BJ (cell line): ENCODE data around the gene COL6A2. TPM values are rescaled to one million over a fixed set of nuclear protein-coding genes. Genes with fewer than 3 reads are reported as not detected.
"Not testable (repeated sequence)": the region's sequence is repeated elsewhere in the genome, so short reads cannot be mapped to it uniquely, and the experiment has no call there.

Experiments used
- CTCF ChIA-PET: fragments of 350-600 bp; formaldehyde crosslinking; extraction: SDS; loops from one replicate; lab custom pipeline; 2021; ENCODE audit warnings: antibody characterized with exemption, inconsistent platforms; lab: Yijun Ruan, JAX
- POLR2A ChIA-PET: fragments of 300-600 bp; sonication (Branson Sonifier 250); formaldehyde crosslinking; extraction: SDS; loops from one replicate; lab custom pipeline; 2021; ENCODE audit warnings: antibody characterized with exemption; lab: Charles Lee
- DNase-seq: peaks from one replicate; pipeline ENCODE4 v3.0.0-alpha.2; 2011; ENCODE audit warnings: low read depth
- H3K27me3 ChIP-seq: 2 replicates; pipeline ENCODE4 v1.6.0; 2011; ENCODE audit warnings: low read length; ENCODE audit not compliant: control insufficient read depth, insufficient read depth
- H3K36me3 ChIP-seq: 2 replicates; pipeline ENCODE4 v1.5.1; 2011; ENCODE audit warnings: low read length; ENCODE audit not compliant: control insufficient read depth, insufficient read depth
- H3K4me3 ChIP-seq: 2 replicates; pipeline ENCODE4 v1.5.1; 2011; ENCODE audit warnings: low read depth, mild to moderate bottlenecking, control low read depth, low read length
- polyA plus RNA-seq: library from polyadenylated mRNA; depleted of rRNA; stranded (reverse); fragments of >200 nt; gene quantifications from 2 replicates; pipeline ENCODE4 v1.2.3, GENCODE V29; 2011
- TF ChIP-seq, protein P1 (sequence below): IDR thresholded peaks from 2 replicates; pipeline ENCODE4 v1.5.1; 2011; ENCODE audit warnings: low read depth, mild to moderate bottlenecking, control low read depth, inconsistent platforms, low read length, moderate library complexity; ENCODE audit not compliant: insufficient read depth

The COL6A2 gene
- polyA plus RNA-seq, 1 experiment = 665 TPM

DNA sequence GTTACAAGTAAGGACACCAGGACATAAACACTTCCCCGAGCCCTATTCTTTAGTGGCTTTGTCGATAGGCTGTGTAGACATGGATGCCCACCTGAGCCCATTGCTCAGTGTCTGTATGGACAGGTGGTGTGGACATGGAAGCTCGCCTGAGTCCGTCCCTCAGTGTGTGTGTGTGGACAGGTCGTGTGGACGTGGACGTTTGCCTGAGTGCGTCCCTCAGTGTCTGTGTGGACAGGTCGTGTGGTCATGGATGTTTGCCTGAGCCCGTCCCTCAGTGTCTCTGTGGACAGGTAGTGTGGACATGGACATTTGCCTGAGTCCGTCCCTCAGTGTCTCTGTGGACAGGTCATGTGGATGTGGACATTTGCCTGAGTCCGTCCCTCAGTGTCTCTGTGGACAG, 38.7 kb upstream of the COL6A2 start:
- ChIA-PET POLR2A (no interaction called here), CTCF (no interaction called here)
- DNase-seq = no peak
- TF ChIP-seq, protein P1, sequence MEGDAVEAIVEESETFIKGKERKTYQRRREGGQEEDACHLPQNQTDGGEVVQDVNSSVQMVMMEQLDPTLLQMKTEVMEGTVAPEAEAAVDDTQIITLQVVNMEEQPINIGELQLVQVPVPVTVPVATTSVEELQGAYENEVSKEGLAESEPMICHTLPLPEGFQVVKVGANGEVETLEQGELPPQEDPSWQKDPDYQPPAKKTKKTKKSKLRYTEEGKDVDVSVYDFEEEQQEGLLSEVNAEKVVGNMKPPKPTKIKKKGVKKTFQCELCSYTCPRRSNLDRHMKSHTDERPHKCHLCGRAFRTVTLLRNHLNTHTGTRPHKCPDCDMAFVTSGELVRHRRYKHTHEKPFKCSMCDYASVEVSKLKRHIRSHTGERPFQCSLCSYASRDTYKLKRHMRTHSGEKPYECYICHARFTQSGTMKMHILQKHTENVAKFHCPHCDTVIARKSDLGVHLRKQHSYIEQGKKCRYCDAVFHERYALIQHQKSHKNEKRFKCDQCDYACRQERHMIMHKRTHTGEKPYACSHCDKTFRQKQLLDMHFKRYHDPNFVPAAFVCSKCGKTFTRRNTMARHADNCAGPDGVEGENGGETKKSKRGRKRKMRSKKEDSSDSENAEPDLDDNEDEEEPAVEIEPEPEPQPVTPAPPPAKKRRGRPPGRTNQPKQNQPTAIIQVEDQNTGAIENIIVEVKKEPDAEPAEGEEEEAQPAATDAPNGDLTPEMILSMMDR = no peak
- no peaks in the 10 kb centered on the region for H3K36me3 ChIP-seq
- H3K4me3 ChIP-seq = no peak overlapping the region
- H3K27me3 ChIP-seq = no peaks in the 10 kb centered on the region

DNA sequence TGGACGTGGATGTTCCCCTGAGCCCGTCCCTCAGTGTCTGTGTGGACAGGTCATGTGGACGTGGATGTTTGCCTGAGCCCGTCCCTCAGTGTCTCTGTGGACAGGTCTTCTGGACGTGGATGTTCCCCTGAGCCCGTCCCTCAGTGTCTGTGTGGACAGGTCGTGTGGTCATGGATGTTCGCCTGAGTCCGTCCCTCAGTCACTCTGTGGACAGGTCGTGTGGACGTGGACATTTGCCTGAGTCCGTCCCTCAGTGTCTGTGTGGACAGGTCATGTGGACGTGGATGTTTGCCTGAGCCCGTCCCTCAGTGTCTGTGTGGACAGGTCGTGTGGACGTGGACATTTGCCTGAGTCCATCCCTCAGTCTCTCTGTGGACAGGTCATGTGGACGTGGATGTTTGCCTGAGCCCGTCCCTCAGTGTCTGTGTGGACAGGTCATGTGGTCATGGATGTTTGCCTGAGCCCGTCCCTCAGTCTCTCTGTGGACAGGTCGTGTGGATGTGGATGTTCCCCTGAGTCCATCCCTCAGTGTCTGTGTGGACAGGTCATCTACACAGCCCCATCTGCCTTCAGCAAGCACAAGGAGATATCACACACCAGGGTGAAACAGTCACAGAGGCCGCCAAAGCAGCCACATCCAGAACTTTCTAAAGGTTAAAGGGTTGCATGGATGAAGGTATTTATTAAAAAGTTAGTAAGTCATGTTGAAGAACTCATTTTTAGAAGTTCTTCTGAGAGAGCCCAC, 38.0 kb upstream of the COL6A2 start:
- DNase-seq, POLR2A ChIA-PET, CTCF ChIA-PET, H3K4me3 ChIP-seq, H3K36me3 ChIP-seq, H3K27me3 ChIP-seq: not testable (repeated sequence)

DNA sequence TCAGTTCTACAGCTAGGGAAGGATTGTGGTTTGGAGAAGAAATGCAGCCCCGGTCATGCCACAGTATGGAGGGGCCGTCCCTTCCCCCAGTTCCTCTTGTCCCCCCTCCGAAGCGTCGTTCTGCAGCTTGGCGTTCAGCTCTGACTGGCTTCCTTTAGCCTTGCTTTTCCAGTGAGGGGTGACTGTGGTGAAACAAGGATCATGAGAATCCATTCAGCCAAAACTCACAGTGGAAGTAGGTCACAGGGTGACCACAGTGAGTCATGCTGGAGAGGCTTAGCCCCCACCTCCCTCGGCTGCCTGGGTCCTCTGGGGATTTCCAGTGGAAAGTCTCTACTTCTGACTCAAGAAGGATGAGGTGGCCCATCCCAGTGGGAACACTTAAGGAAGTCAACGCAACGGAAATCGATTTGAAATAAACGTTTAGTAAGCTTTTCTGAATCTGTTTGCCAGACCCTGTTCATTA, 37.3 kb upstream of the COL6A2 start:
- TF ChIP-seq, protein P1 = no peak
- H3K36me3 ChIP-seq = no peaks in the 10 kb centered on the region
- H3K4me3 ChIP-seq = no peak overlapping the region
- H3K27me3 ChIP-seq = no peaks in the 10 kb centered on the region
- CTCF ChIA-PET = interaction anchor here (0.7 kb wide), 1 partner anchor 87 kb away, joined by 3 read pairs; no protein-coding TSS in a partner anchor
- DNase-seq = peak; percentile 95
- POLR2A ChIA-PET = no interaction called here

DNA sequence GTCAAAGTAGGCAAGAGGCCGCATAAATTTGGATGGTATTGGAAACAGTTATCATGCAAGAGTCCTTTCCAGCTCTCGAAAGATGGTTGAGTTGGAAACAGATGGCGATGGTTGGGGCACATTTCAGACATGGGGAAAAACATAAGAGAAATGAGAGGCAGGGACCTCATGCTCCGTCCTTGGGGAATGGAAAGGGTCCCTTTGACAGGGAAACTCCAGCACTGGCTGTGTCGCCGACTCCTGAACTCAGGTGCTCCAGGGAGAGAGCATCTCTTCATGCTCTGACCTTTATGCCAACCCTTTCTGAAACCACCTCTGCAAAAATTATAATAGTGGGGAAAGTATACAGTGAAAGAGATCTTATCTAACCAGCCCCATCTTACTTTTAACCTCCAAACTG, 36.8 kb upstream of the COL6A2 start:
- ChIA-PET CTCF (interaction anchor here (0.7 kb wide), 1 partner anchor 88 kb away, joined by 3 read pairs; no protein-coding TSS in a partner anchor), POLR2A (no interaction called here)

DNA sequence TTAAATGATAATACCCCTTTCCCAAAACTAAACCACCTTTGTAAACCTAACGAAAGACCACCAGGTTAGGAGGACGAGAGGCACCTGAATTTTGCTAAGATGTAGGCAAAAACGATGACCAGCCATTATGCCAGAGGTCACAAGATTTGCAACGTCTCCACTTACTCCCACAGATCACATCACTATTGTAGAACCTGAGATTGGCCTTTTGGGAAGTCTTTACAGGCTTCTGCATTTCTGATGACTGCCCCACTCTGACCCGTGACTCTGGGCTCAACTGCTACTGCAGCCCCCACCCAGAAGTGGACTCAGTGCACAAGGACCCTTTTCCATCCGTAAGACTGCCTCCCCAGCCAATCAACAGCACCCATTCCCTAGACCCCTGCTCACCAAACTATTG, 36.4 kb upstream of the COL6A2 start:
- TF ChIP-seq, protein P1 = no peak
- Histone ChIP-seq H3K4me3 (no peak overlapping the region), H3K36me3 (no peaks in the 10 kb centered on the region), H3K27me3 (no peaks in the 10 kb centered on the region)
- no peak for DNase-seq
- CTCF ChIA-PET = interaction anchor here (0.7 kb wide), 1 partner anchor 88 kb away, joined by 3 read pairs; no protein-coding TSS in a partner anchor
- POLR2A ChIA-PET = no interaction called here

More for the DNA sequence above, 36.8 kb upstream of the COL6A2 start:
- H3K4me3 ChIP-seq = no peak overlapping the region
- H3K27me3 ChIP-seq = no peaks in the 10 kb centered on the region
- no peak for DNase-seq
- H3K36me3 ChIP-seq = no peaks in the 10 kb centered on the region
- TF ChIP-seq, protein P1 = no peak
